Measurements from ENCODE around the gene ZNF605.
"Not testable (repeated sequence)": the region's sequence is repeated elsewhere in the genome, so short reads cannot be mapped to it uniquely, and the experiment has no call there.

ZNF605 gene

GRCh38 chr12:132887513-132888351 lies 68.4 kb downstream of the ZNF605 start, which contains the start of gene CHFR:
CHFR (minus strand) TSS chr12:132887605; CDS start chr12:132887328, 277 bp downstream.
- peak within 1 kb of the TSS; percentile 74 to 93 for H3K27ac ChIP-seq
- peak; percentile 98 for DNase-seq (ENCODE audit: low spot score)
- TF ChIP-seq, protein P1, sequence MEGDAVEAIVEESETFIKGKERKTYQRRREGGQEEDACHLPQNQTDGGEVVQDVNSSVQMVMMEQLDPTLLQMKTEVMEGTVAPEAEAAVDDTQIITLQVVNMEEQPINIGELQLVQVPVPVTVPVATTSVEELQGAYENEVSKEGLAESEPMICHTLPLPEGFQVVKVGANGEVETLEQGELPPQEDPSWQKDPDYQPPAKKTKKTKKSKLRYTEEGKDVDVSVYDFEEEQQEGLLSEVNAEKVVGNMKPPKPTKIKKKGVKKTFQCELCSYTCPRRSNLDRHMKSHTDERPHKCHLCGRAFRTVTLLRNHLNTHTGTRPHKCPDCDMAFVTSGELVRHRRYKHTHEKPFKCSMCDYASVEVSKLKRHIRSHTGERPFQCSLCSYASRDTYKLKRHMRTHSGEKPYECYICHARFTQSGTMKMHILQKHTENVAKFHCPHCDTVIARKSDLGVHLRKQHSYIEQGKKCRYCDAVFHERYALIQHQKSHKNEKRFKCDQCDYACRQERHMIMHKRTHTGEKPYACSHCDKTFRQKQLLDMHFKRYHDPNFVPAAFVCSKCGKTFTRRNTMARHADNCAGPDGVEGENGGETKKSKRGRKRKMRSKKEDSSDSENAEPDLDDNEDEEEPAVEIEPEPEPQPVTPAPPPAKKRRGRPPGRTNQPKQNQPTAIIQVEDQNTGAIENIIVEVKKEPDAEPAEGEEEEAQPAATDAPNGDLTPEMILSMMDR (IDR thresholded peaks at IDR 0.05) = no peak
- H3K4me3 ChIP-seq = peak within 1 kb of the TSS; percentile 89

GRCh38 chr12:132886529-132887477 lies 69.3 kb downstream of the ZNF605 start:
- Histone ChIP-seq H3K4me3 (peak overlapping the region; percentile 89), H3K27ac (peak overlapping the region in 1 of 2 donors; percentile 93)
- no peak for DNase-seq (ENCODE audit: low spot score)
- TF ChIP-seq, protein P1 (IDR thresholded peaks at IDR 0.05) = no peak

GRCh38 chr12:132881818-132882217 lies 74.3 kb downstream of the ZNF605 start:
- H3K27ac ChIP-seq = no peak overlapping the region
- DNase-seq (ENCODE audit: low spot score) = no peak
- no peak overlapping the region for H3K4me3 ChIP-seq
- TF ChIP-seq, protein P1 (IDR thresholded peaks at IDR 0.05) = no peak

GRCh38 chr12:132874620-132875019 lies 81.5 kb downstream of the ZNF605 start:
- H3K4me3 ChIP-seq; DNase-seq (ENCODE audit: low spot score); H3K27ac ChIP-seq: not testable (repeated sequence)

DNA sequence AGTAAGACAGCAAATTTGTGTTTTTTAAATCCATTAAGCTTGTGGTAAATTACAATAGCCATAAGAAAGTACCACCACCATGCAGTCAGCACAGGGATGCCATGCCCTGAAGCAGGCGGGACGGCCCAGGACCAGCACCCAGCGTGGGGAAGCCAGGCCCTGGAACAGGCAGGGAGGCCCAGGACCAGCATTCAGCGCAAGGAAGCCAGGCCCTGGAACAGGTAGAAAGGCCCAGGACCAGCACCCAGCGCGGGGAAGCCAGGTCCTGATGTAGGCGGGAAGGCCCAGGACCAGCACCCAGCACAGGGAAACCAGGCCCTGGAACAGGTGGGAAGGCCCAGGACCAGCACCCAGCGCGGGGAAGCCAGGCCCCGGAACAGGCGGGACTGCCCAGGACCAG lies 81.9 kb downstream of the ZNF605 start:
- no peak for DNase-seq (ENCODE audit: low spot score)
- Histone ChIP-seq H3K27ac (no peak overlapping the region), H3K4me3 (no peak overlapping the region)
- TF ChIP-seq, protein P1 (IDR thresholded peaks at IDR 0.05) = no peak

- Histone ChIP-seq H3K27ac (no peak overlapping the region), H3K4me3 (no peak overlapping the region)
- TF ChIP-seq, protein P1 (IDR thresholded peaks at IDR 0.05) = no peak
- DNase-seq (ENCODE audit: low spot score) = no peak
These were observed 82.4 kb downstream of the ZNF605 start for GRCh38 chr12:132873724-132874123.

GRCh38 chr12:132872975-132873421 lies 83.1 kb downstream of the ZNF605 start:
- no peak for DNase-seq (ENCODE audit: low spot score)
- Histone ChIP-seq H3K4me3 (no peak overlapping the region), H3K27ac (no peak overlapping the region)
- TF ChIP-seq, protein P1 (IDR thresholded peaks at IDR 0.05) = no peak

All from coronary artery (tissue), 2 donors.